ENCODE data around the gene FOXO3.

The FOXO3 gene

DNA sequence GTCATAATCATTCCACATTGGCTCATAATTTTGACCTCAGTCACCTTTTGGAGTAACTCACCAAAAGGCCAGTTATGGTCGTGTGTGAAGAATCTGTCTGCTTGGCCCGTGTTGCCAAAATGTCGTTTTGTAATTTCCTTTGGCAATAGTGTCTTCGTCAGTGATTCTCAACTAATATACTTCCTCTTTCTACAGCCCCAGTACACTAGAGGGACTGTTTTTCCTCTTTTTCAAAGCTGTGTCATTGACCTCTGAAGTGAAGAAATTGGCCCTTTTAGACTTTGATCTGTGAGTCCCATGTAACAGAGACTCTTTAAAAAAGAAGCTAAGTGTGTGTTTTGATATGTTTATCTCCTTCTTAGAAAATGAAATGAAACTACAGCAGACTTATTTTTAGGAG is 5.2 kb downstream of the FOXO3 start:
- DNase-seq (ENCODE audit: low read depth) = peak; percentile 82
- TF ChIP-seq, protein P1, sequence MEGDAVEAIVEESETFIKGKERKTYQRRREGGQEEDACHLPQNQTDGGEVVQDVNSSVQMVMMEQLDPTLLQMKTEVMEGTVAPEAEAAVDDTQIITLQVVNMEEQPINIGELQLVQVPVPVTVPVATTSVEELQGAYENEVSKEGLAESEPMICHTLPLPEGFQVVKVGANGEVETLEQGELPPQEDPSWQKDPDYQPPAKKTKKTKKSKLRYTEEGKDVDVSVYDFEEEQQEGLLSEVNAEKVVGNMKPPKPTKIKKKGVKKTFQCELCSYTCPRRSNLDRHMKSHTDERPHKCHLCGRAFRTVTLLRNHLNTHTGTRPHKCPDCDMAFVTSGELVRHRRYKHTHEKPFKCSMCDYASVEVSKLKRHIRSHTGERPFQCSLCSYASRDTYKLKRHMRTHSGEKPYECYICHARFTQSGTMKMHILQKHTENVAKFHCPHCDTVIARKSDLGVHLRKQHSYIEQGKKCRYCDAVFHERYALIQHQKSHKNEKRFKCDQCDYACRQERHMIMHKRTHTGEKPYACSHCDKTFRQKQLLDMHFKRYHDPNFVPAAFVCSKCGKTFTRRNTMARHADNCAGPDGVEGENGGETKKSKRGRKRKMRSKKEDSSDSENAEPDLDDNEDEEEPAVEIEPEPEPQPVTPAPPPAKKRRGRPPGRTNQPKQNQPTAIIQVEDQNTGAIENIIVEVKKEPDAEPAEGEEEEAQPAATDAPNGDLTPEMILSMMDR (IDR thresholded peaks at IDR 0.05; ENCODE audit: control insufficient read depth, insufficient read depth, low read depth, low read length, missing control alignments) = peak; percentile 20
- H3K4me3 ChIP-seq (ENCODE audit: control insufficient read depth, low read depth, low read length) = no peak overlapping the region

DNA sequence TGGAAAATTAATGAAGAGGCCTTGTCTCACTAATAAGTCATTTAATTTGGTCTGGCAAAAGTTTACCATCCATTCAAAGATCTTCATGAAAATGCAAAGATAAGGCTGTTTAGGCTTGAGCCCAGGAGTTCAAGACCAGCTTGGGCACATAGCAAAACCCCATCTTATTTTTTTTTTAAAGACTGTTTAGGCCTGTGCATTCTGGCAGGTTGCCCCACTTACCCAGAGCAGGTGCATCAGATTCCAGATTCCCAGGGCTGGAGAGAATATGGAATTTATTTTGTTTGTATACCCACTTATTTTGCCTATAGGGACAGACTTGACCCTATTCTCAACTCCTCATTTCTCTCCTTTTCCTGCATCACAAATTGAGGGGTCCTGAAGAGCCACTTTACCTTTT is 5.7 kb downstream of the FOXO3 start:
- no peak overlapping the region for H3K4me3 ChIP-seq (ENCODE audit: control insufficient read depth, low read depth, low read length)
- TF ChIP-seq, protein P1 (IDR thresholded peaks at IDR 0.05; ENCODE audit: control insufficient read depth, insufficient read depth, low read depth, low read length, missing control alignments) = no peak

DNA sequence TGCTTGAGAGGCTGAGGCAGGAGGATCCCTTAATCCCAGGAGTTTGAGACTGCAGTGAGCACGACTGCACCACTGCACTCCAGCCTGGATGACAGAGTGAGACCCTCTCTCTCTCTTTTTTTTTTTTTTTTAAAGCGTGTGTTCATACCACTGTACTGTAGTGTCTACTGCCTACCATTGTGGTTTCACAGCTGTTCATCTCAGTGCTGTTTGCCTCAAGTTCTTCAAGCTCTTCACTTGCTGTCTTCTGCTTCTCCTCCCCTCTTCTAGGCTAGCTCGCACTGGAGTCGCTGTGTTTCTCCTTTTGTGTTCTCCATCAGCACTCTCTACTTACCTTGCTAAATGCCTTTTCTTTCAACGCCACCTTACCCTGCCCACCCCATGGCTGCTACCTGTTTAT is 7.4 kb downstream of the FOXO3 start:
- no peak overlapping the region for H3K4me3 ChIP-seq (ENCODE audit: control insufficient read depth, low read depth, low read length)
- TF ChIP-seq, protein P1 (IDR thresholded peaks at IDR 0.05; ENCODE audit: control insufficient read depth, insufficient read depth, low read depth, low read length, missing control alignments) = no peak
- no peak for DNase-seq (ENCODE audit: low read depth)

More for the DNA sequence above, 5.7 kb downstream of the FOXO3 start:
- no peak for DNase-seq (ENCODE audit: low read depth)

DNA sequence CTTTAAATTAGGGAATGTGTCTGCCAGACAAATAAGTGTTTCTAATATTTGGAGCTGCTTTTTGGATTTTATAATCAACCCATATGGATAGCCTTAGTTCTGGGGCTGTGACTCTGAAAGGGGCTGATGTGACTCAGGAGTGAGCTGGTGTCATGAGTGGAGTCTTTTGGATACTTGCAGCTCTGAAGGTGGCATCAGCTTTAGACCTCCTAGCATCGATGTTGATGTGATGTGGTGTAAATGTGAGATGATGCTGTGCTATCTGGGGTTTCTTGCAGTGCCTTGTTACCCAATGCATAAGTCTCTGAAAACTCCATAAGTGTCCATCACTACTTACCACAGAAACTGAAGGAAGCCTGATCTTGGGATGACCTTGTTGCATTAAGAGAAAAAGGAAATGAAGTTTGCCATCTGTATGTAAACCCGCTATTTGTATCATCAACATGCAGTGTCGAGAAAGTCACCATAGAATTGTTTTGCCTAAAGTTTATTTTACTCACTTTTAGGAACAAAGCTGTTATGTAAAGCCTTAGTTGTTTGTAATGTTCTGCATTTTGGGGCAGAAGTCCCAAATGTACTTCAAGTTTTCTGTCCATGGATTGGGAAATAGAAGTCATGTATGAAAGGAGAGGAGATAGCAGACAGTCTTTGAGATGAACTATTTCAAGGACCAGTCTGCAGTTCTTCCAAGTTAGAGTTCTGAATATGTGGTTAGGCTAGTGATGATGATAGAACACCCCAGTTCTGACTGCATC is 8.0 kb downstream of the FOXO3 start:
- H3K4me3 ChIP-seq (ENCODE audit: control insufficient read depth, low read depth, low read length) = no peak overlapping the region
- TF ChIP-seq, protein P1 (IDR thresholded peaks at IDR 0.05; ENCODE audit: control insufficient read depth, insufficient read depth, low read depth, low read length, missing control alignments) = no peak
- no peak for DNase-seq (ENCODE audit: low read depth)

DNA sequence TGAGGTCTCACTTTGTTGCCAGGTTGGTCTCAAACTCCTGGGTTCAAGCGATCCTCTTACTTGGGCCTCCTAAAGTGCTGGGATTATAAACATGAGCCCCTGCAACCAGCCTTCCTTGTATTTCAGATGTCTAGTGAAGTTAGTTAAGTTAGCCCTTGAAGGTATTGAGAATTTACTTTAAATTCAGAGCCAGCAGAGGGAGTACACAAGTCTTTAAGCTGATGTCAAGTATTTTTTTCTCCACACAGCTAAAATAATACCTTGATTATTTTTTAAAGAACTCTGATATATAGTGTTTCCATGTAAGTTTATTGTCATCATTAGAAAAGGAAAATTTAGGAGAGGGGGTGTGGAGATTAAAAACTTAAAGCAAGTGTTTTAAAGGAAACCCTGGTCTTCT is 9.8 kb downstream of the FOXO3 start:
- no peak overlapping the region for H3K4me3 ChIP-seq (ENCODE audit: control insufficient read depth, low read depth, low read length)
- TF ChIP-seq, protein P1 (IDR thresholded peaks at IDR 0.05; ENCODE audit: control insufficient read depth, insufficient read depth, low read depth, low read length, missing control alignments) = no peak
- DNase-seq (ENCODE audit: low read depth) = no peak

DNA sequence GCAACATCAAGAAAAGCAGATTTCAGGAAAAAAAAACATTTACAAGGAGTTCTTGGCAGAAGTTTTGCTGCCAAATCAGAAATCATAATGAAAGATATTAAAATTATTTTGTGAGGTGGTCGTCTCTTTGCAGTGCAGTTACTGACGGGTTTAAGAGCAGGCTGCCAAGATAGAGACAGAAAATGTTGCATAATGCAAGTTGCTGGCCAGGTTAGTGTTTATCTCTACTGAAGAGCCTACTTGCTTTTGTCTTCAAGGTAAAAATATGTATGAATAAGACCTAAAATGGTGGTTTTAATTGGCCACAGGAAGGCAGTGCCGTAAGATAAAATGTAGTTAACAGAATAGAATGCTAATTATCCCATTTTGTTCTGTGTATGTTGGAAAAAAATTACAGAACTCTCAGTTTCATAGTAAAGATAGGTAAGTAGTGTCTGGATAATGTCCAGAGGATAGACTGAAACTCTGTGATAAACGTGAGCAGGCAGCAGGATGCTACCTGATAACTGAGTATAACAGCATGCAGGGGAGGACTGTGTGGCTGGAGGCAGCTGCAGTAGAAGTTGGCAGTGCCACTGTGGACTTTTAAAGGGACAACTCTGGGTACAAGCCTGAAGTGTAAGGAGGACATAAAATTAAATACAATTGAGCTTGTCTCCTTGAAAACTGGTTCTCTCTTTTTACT is 13.9 kb downstream of the FOXO3 start:
- TF ChIP-seq, protein P1 (IDR thresholded peaks at IDR 0.05; ENCODE audit: control insufficient read depth, insufficient read depth, low read depth, low read length, missing control alignments) = no peak
- no peak for DNase-seq (ENCODE audit: low read depth)
- H3K4me3 ChIP-seq (ENCODE audit: control insufficient read depth, low read depth, low read length) = no peak overlapping the region

Data from AG09309 (cell line).